Activated CD8-positive, alpha-beta memory T cell treated with anti-CD3 and anti-CD28 coated beads, Interleukin-2, amount 50 U/mL, for 4 hours (primary cell): Measurements from ENCODE around the gene ROR1.

Experiments used
- DNase-seq: peaks from one replicate; pipeline ENCODE4 v3.0.0-alpha.2; 2020

Gene ROR1

DNA sequence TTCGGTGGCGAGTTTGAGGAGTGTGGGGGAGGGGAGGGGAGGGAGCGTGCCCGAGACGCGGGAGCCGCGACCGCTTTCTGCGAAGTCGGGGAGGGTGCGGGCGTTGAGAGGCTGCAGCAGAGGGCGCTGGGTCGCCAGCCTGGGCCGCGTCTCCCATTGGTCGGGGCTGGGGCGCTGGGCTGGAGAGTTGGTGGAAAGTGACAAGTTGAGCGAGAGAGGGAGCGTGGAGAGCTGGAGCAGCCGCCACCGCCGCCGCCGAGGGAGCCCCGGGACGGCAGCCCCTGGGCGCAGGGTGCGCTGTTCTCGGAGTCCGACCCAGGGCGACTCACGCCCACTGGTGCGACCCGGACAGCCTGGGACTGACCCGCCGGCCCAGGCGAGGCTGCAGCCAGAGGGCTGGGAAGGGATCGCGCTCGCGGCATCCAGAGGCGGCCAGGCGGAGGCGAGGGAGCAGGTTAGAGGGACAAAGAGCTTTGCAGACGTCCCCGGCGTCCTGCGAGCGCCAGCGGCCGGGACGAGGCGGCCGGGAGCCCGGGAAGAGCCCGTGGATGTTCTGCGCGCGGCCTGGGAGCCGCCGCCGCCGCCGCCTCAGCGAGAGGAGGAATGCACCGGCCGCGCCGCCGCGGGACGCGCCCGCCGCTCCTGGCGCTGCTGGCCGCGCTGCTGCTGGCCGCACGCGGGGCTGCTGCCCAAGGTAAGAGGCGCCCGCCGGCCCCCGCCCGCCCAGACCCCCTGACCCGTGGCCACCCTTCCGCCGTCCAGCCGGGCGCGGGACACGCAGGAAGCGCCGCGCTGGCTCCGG, at the start of gene ROR1:
TSS of gene ROR1 (plus strand) at position 203 of the 802 bp plus-strand sequence.
- DNase-seq = no peak

DNA sequence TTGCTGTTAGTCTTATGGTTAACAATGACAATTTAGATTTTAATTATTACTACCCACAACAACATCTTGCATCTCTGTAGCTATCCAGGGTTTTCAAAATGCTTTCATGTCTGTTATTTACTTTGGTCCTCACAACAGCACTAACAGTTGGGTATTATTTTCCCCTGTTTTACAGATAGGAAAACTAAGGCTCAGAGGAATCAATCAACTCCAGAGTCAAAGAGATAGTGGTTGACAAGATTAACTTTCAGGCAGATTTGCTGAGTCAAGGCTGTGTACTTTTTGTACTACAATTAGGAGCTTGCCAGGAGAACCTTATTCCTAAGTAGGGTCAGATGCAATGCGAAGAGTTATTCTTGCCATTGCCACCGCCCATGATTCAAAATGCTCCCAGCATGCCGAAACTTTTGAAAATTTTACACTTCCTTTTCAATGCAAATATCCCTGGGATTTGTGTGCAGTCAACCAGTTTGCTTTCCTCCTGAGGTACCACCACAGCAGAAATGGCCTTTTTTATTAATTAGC, 49.4 kb upstream of the ROR1 start:
- no peak for DNase-seq

DNA sequence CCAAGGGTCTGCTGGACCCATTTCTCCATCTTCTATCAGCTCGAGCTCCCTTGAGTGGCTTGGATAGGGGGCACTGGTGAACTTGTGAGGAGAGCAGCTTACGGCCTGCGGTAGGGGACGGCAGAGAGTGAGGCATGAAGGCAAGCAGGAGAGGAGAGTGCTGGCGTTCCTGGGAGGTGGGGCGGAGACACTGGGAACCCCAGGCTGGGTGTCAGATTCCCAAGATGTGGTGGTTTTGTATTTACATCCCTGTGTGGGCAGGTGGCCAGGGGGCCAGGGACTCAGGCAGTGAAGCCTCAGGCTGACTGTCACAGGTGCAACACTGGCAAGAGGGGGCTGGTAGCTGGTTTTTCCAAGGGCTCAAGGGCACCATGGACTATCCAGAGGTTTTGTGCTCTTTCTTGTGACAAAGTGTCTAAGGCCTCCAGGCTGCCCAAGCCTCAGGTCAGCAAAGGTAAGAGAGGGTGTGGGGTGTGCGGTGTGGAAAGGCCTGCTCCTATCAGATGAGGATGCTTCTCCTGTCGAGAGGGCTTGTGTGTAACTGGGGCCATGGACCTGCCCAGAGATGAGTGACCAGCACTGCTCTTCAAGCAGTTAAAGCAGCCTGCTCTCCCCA, 45.1 kb upstream of the ROR1 start:
- DNase-seq = no peak

GRCh38 chr1:63729227-63729620, 44.6 kb upstream of the ROR1 start:
- no peak for DNase-seq

- DNase-seq = no peak
These were observed 43.6 kb upstream of the ROR1 start for GRCh38 chr1:63730211-63730610.

- no peak for DNase-seq
These were observed 42.4 kb upstream of the ROR1 start for GRCh38 chr1:63731117-63732043.

DNA sequence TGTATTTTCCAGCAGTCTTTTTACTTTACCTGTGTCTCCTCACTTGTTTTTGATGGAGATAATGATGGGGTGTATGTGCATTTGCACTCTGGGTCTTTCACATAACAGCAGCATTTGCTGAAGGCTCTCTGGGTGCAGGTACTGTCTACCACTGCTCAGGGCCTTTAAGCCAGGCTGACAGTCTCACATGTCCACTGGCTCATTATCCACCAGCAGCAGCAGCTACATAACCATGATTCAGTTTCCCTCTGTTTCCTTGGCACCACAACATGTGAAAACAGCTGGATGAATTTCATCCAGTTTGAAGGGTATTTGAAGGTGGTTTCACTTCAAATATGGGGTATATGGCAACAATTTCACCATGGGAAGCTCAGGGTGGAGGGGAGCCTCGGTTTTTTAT, 41.2 kb upstream of the ROR1 start:
- DNase-seq = no peak

- DNase-seq = no peak
These were observed 35.0 kb upstream of the ROR1 start for GRCh38 chr1:63738772-63739171.

GRCh38 chr1:63739452-63739851, 34.4 kb upstream of the ROR1 start:
- no peak for DNase-seq

DNA sequence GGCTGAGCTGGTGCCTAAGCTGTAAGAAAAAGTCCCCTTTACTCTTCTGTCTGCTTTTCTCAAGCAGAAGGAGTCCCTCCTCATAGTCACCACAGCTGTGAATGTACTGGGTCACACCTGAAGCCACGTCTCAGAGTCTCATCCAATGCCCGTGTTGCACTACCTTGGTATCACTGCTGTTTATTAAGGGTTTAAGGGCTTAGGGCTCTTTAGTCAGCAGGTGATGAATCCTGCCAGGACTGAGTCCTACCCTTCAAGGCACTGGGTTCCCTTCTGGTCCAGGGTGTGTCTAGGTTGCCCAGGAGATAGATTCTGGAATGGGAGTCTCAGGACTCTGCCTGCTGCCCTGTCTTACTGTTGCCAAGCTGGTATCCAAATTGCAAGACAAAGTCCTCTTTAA, 33.4 kb upstream of the ROR1 start:
- DNase-seq = no peak

- no peak for DNase-seq
These were observed 31.3 kb upstream of the ROR1 start for GRCh38 chr1:63742526-63742925.

- no peak for DNase-seq
These were observed 30.0 kb upstream of the ROR1 start for GRCh38 chr1:63743781-63744180.

DNA sequence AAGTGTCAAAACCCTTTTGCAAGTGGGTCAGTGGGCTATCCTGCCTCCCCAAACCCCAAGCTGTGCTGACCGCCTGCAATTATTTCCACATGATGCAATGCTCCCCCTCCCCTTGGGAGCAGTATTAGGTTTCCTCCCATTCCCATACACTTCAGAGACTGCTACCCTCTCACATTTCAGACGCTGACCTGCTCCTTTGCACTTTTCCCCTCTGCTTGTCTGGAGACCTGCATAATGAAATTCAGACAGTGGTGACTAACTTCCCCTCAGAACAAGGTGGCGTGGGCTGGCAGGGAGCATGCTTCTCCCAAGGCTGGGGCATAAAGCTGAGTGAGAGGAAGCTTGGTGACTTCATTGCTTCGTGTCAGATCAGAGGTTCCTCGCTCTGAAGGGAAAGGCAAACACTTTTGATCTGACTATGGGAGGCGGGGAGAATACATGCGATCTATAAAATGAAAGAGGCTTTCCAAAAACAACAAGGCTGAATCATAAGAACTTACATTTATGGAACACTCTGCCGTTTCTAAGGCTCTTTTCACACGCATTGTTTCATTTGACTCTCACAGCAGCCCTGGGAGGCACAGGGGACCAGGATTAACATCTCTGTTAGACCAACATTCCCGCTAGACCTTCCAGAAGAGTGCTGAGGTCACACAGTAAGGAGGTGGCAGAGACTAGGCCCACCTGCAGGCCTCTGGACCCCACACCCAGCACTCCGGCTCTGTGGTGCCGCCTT, 27.5 kb upstream of the ROR1 start:
- no peak for DNase-seq

GRCh38 chr1:63747445-63747844, 26.4 kb upstream of the ROR1 start:
- no peak for DNase-seq

GRCh38 chr1:63748046-63748580, 25.7 kb upstream of the ROR1 start:
- no peak for DNase-seq

DNA sequence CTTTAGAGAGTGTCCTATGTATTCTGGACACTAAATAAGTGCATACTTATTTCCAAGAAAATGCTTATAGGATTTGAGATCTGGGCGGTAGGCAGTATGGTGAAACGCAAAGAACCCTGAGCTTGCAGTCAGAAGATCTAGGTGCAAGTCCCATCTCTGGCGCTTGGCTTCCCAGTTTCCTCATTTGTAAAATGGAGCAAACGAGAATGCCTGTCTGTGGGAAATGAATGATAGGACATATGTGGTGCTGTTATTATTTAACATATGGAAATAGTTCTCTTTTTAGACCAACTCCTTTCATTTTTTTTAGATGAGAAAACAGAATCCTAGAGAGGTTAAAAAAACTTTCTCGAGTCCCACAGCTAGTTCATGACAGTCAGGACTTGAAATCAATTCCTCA, 25.2 kb upstream of the ROR1 start:
- DNase-seq = no peak

DNA sequence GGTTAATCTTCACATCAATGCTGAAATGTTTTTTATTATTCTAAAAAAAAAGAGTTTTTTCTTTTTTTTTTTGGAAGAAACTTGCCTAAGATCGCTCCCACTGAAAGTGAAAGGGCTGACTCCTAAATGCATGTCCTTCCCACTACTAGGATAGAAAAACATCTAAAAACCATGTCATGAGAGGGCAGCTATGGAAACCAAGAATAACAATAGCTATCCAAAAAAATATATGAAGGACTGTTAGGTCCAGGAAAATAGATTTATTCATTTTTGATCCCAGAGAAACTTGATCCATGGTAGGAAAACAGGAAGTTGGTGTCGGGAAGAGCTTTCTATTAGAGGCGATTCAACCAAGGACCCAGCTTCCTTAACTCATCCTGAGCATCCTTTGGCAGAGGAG, 23.1 kb upstream of the ROR1 start:
- no peak for DNase-seq

DNA sequence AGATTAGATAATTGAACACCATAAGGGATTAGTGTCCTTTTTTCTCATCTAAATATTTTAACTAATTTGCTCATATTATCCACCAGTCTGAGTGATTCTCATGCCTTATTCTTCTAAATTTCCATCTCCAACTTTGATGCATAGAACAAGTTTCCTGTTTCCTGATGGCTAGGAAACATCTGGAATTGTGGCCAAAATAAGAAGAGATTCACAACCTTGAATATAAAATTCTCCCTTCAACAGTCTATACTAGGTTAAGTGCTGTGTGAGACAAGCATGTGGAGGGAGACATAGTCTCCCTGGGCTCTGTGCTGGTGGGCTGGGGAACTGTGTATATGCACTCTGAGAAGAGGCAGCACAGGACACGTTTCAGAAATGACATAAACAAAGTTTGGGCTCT, 21.6 kb upstream of the ROR1 start:
- DNase-seq = no peak

DNA sequence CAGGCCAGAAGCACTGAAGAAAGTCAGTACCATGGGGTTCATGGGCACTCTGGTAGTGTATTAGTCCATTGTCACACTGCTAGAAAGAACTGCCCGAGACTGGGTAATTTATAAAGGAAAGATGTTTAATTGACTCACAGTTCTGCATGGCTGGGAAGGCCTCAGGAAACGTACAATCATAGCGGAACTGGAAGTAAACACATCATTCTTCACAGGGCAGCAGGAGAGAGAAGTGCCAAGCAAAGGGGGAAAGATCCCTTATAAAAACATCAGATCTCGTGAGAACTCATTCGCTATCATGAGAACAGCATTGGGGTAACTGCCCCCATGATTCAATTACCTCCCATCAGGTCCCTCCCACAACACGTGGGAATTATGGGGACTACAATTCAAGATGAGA, 20.2 kb upstream of the ROR1 start:
- no peak for DNase-seq

DNA sequence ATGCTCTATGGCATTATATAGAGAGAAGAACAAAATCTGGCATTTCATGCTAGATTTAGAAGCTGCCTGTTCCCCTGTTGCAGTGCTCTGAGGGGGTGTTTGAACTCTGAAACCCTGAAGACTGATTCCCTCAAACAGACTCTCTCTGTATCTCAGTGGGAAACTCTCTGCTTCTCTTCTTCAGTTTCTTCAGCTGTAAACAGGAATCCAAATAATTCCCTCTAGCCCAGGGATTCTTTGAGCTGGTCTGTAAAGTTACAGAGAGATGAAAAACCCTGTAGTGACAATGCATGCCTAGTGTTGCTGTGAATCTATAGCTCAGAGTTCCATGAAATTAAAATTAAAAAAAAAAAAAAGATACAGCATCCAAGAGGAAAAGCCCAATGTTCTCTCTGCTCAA, 17.0 kb upstream of the ROR1 start:
- DNase-seq = no peak

- DNase-seq = no peak
These were observed 16.5 kb upstream of the ROR1 start for GRCh38 chr1:63757334-63757733.

GRCh38 chr1:63758791-63759190, 15.0 kb upstream of the ROR1 start:
- no peak for DNase-seq
